Choroid plexus epithelial cell (primary cell): Measurements from ENCODE around the gene DPYD.

ENCODE experiments used
- DNase-seq: peaks from one replicate; pipeline ENCODE4 v3.0.0-alpha.2; 2010; ENCODE audit warnings: low read depth
- H3K4me3 ChIP-seq: 2 replicates; pipeline ENCODE4 v1.5.1; 2011; ENCODE audit warnings: low read depth, mild to moderate bottlenecking, control low read depth, low read length, moderate library complexity
- CTCF ChIP-seq: conservative IDR thresholded peaks from 2 replicates; pipeline ENCODE4 v1.5.1; 2011; ENCODE audit warnings: low read depth, mild to moderate bottlenecking, control low read depth, inconsistent platforms, low read length, moderate library complexity

DPYD gene

GRCh38 chr1:97906567-97907241 is 14.1 kb downstream of the DPYD start:
- DNase-seq: peak; percentile 91
- H3K4me3 ChIP-seq: no peak overlapping the region

GRCh38 chr1:97905141-97905940 is 15.5 kb downstream of the DPYD start:
- TF ChIP-seq CTCF: no peak
- DNase-seq: no peak

More at GRCh38 chr1:97906567-97907241, 14.1 kb downstream of the DPYD start:
- no peak for TF ChIP-seq CTCF

GRCh38 chr1:97904534-97904933 is 16.3 kb downstream of the DPYD start:
- DNase-seq: peak; percentile 80
- H3K4me3 ChIP-seq: no peak overlapping the region
- TF ChIP-seq CTCF: no peak

More at GRCh38 chr1:97905141-97905940, 15.5 kb downstream of the DPYD start:
- H3K4me3 ChIP-seq: no peak overlapping the region

GRCh38 chr1:97903626-97904025 is 17.2 kb downstream of the DPYD start:
- peak; percentile 68 for DNase-seq
- H3K4me3 ChIP-seq: no peak overlapping the region
- no peak for TF ChIP-seq CTCF

GRCh38 chr1:97902067-97902466 is 18.8 kb downstream of the DPYD start:
- DNase-seq: no peak
- H3K4me3 ChIP-seq: no peak overlapping the region
- TF ChIP-seq CTCF: no peak

GRCh38 chr1:97901017-97901658 is 19.7 kb downstream of the DPYD start:
- no peak for TF ChIP-seq CTCF
- DNase-seq: peak; percentile 89
- peak overlapping the region; percentile 38 for H3K4me3 ChIP-seq
